HEK293 (cell line): ENCODE measurements around the gene COL11A2.

ENCODE experiments used
- CTCF ChIA-PET: fragments of 350-600 bp; formaldehyde crosslinking; extraction: SDS; loops from one replicate; lab custom pipeline; 2021; ENCODE audit warnings: antibody characterized with exemption; lab: Yijun Ruan, JAX
- POLR2A ChIA-PET: fragments of 300-600 bp; formaldehyde crosslinking; extraction: SDS; loops from one replicate; lab custom pipeline; 2020; ENCODE audit warnings: antibody characterized with exemption, inconsistent platforms; lab: Yijun Ruan, JAX
- H3K27ac ChIP-seq: fragments of 200-500 bp; sonication (Bioruptor generic); 2 replicates; pipeline ENCODE4 v1.5.1; 2014; ENCODE audit warnings: low read depth, low read length, control low read depth, inconsistent platforms; ENCODE audit errors: extremely low read depth
- H3K36me3 ChIP-seq, 2 experiments: fragments of 200-500 bp in 1 of 2; sonication (Bioruptor generic) in 1 of 2; 1 replicate in 1 of 2; 2 replicates in 1 of 2; pipeline ENCODE4 v1.5.1; 2014 to 2017; ENCODE audit warnings: inconsistent platforms in 2 of 2, low read length in 2 of 2; ENCODE audit not compliant: control insufficient read depth in 2 of 2, insufficient read depth in 1 of 2
- H3K4me1 ChIP-seq: fragments of 200-500 bp; sonication (Bioruptor generic); 2 replicates; pipeline ENCODE4 v1.5.1; 2014; ENCODE audit warnings: mild to moderate bottlenecking, low read length, inconsistent platforms; ENCODE audit not compliant: control insufficient read depth, insufficient read depth
- H3K4me3 ChIP-seq: 2 replicates; pipeline ENCODE4 v1.5.1; 2011; ENCODE audit warnings: low read depth, mild to moderate bottlenecking, control low read depth, low read length, moderate library complexity
- H3K9me3 ChIP-seq: fragments of 200-500 bp; sonication (Bioruptor generic); 2 replicates; pipeline ENCODE4 v1.5.1; 2014; ENCODE audit warnings: low read depth, low read length, inconsistent platforms; ENCODE audit not compliant: control insufficient read depth, insufficient read depth
- BCL11A ChIP-seq: fragments of 450-650 bp; formaldehyde crosslinking; IDR thresholded peaks from 2 replicates; pipeline ENCODE4 v1.5.1; 2016; ENCODE audit warnings: low read depth, missing biosample characterization, missing genetic modification characterization
- GLIS1 ChIP-seq: fragments of 450-650 bp; formaldehyde crosslinking; IDR thresholded peaks from 2 replicates; pipeline ENCODE4 v1.5.1; 2016; ENCODE audit warnings: missing biosample characterization, missing genetic modification characterization
- HOXA7 ChIP-seq: sonication (generic); formaldehyde crosslinking; IDR thresholded peaks from 2 replicates; pipeline ENCODE4 v1.8.1; 2022; ENCODE audit warnings: missing genetic modification reagents, borderline replicate concordance
- IKZF3 ChIP-seq: fragments of 450-650 bp; IDR thresholded peaks from 2 replicates; pipeline ENCODE4 v1.5.0; 2018; ENCODE audit warnings: missing biosample characterization, mild to moderate bottlenecking, missing genetic modification characterization, moderate library complexity
- KLF17 ChIP-seq: fragments of 450-650 bp; formaldehyde crosslinking; IDR thresholded peaks from 2 replicates; pipeline ENCODE4 v1.5.1; 2016; ENCODE audit warnings: missing biosample characterization, missing genetic modification characterization
- OSR2 ChIP-seq: fragments of 450-650 bp; formaldehyde crosslinking; IDR thresholded peaks from 2 replicates; pipeline ENCODE4 v1.5.1; 2016; ENCODE audit warnings: missing biosample characterization, missing genetic modification characterization
- PATZ1 ChIP-seq: fragments of 450-650 bp; formaldehyde crosslinking; IDR thresholded peaks from 2 replicates; pipeline ENCODE4 v1.5.1; 2016; ENCODE audit warnings: missing biosample characterization, missing genetic modification characterization
- ZBTB21 ChIP-seq: fragments of 450-650 bp; formaldehyde crosslinking; IDR thresholded peaks from 2 replicates; pipeline ENCODE4 v1.5.1; 2017; ENCODE audit warnings: missing biosample characterization, missing genetic modification characterization
- ZBTB8A ChIP-seq: fragments of 450-650 bp; formaldehyde crosslinking; IDR thresholded peaks from 2 replicates; pipeline ENCODE4 v1.5.1; 2016; ENCODE audit warnings: missing biosample characterization, missing genetic modification characterization
- ZFHX2 ChIP-seq: fragments of 450-650 bp; formaldehyde crosslinking; conservative IDR thresholded peaks from 2 replicates; pipeline ENCODE4 v1.5.1; 2016; ENCODE audit warnings: missing biosample characterization, missing genetic modification characterization
- ZFP69B ChIP-seq: fragments of 450-650 bp; formaldehyde crosslinking; IDR thresholded peaks from 2 replicates; pipeline ENCODE4 v1.5.1; 2016; ENCODE audit warnings: missing biosample characterization, missing genetic modification characterization
- ZNF112 ChIP-seq: fragments of 450-650 bp; formaldehyde crosslinking; IDR thresholded peaks from 2 replicates; pipeline ENCODE4 v1.5.0; 2017; ENCODE audit warnings: missing biosample characterization, missing genetic modification characterization
- ZNF121 ChIP-seq: fragments of 450-650 bp; formaldehyde crosslinking; IDR thresholded peaks from 2 replicates; pipeline ENCODE4 v1.5.1; 2016; ENCODE audit warnings: missing biosample characterization, missing genetic modification characterization
- ZNF19 ChIP-seq: fragments of 450-650 bp; formaldehyde crosslinking; IDR thresholded peaks from 2 replicates; pipeline ENCODE4; 2016; ENCODE audit warnings: missing biosample characterization, missing genetic modification characterization, low read depth
- ZNF302 ChIP-seq: fragments of 450-650 bp; formaldehyde crosslinking; IDR thresholded peaks from 2 replicates; pipeline ENCODE4 v1.5.1; 2016; ENCODE audit warnings: missing biosample characterization, missing genetic modification characterization, low read depth
- ZNF324 ChIP-seq: fragments of 450-650 bp; formaldehyde crosslinking; IDR thresholded peaks from 2 replicates; pipeline ENCODE4 v1.5.1; 2016; ENCODE audit warnings: missing biosample characterization, missing genetic modification characterization
- ZNF341 ChIP-seq: fragments of 450-650 bp; formaldehyde crosslinking; IDR thresholded peaks from 2 replicates; pipeline ENCODE4; 2016; ENCODE audit warnings: low read depth, missing biosample characterization, missing genetic modification characterization
- ZNF510 ChIP-seq: fragments of 450-650 bp; formaldehyde crosslinking; IDR thresholded peaks from 2 replicates; pipeline ENCODE4 v1.5.1; 2018; ENCODE audit warnings: mild to moderate bottlenecking, missing genetic modification characterization, missing biosample characterization; ENCODE audit not compliant: insufficient replicate concordance
- ZNF544 ChIP-seq: fragments of 450-650 bp; formaldehyde crosslinking; IDR thresholded peaks from 2 replicates; pipeline ENCODE4 v1.5.0; 2017; ENCODE audit warnings: missing biosample characterization, missing genetic modification characterization
- ZNF560 ChIP-seq: fragments of 450-650 bp; formaldehyde crosslinking; IDR thresholded peaks from 2 replicates; pipeline ENCODE4 v1.5.1; 2017; ENCODE audit warnings: missing biosample characterization, missing genetic modification characterization, borderline replicate concordance
- ZNF561 ChIP-seq: fragments of 450-650 bp; IDR thresholded peaks from 2 replicates; pipeline ENCODE4 v1.5.1; 2018; ENCODE audit warnings: missing biosample characterization, missing genetic modification characterization, borderline replicate concordance
- ZNF610 ChIP-seq: fragments of 450-650 bp; formaldehyde crosslinking; IDR thresholded peaks from 2 replicates; pipeline ENCODE4 v1.5.1; 2016; ENCODE audit warnings: missing biosample characterization, missing genetic modification characterization, borderline replicate concordance
- ZNF621 ChIP-seq: fragments of 450-650 bp; formaldehyde crosslinking; IDR thresholded peaks from 2 replicates; pipeline ENCODE4 v1.5.1; 2017; ENCODE audit warnings: missing biosample characterization, missing genetic modification characterization
- ZNF660 ChIP-seq: fragments of 450-650 bp; IDR thresholded peaks from 2 replicates; pipeline ENCODE4 v1.5.1; 2018; ENCODE audit warnings: missing biosample characterization, mild to moderate bottlenecking, missing genetic modification characterization
- ZNF677 ChIP-seq: fragments of 450-650 bp; IDR thresholded peaks from 2 replicates; pipeline ENCODE4 v1.5.0; 2018; ENCODE audit warnings: missing biosample characterization, mild to moderate bottlenecking, missing genetic modification characterization, moderate library complexity
- ZNF704 ChIP-seq: fragments of 450-650 bp; formaldehyde crosslinking; IDR thresholded peaks from 2 replicates; pipeline ENCODE4 v1.5.1; 2016; ENCODE audit warnings: missing biosample characterization, missing genetic modification characterization
- ZNF768 ChIP-seq: fragments of 450-650 bp; formaldehyde crosslinking; IDR thresholded peaks from 2 replicates; pipeline ENCODE4 v1.5.1; 2018; ENCODE audit warnings: missing biosample characterization, mild to moderate bottlenecking, missing genetic modification characterization
- TF ChIP-seq, protein P1 (sequence below): fragments of 450-650 bp; formaldehyde crosslinking; IDR thresholded peaks from 2 replicates; pipeline ENCODE4 v1.5.1; 2016; ENCODE audit warnings: missing biosample characterization, missing genetic modification characterization

The COL11A2 gene

DNA sequence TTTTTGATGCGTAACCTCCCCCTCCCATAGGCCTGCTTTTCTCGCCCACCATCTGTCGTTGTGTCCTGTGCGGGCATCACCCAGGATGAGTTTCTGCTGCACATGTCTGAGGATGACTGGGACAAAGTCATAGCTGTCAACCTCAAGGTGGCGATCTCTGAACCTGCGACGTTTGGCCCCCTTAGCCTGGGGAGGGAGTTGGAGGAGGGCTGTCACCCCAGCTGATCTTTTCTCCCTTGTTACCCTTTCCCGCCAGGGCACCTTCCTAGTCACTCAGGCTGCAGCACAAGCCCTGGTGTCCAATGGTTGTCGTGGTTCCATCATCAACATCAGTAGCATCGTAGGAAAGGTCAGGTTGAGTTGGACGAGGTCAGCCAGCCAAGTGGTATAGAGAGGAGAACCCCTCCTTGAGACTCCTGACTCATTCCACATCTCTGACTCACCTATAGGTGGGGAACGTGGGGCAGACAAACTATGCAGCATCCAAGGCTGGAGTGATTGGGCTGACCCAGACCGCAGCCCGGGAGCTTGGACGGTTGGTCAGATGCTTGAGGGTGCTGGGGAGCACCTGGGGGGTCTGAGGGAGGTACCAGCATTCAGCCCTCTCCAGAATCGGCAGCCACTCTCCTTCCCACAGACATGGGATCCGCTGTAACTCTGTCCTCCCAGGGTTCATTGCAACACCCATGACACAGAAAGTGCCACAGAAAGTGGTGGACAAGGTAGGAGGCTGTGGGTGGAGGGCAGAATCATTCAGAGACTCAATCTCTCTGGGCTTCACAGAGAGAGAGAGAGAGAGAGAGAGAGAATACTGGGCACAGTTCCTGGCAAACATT is 13.1 kb upstream of the COL11A2 start (continued):
- TF ChIP-seq, protein P1, sequence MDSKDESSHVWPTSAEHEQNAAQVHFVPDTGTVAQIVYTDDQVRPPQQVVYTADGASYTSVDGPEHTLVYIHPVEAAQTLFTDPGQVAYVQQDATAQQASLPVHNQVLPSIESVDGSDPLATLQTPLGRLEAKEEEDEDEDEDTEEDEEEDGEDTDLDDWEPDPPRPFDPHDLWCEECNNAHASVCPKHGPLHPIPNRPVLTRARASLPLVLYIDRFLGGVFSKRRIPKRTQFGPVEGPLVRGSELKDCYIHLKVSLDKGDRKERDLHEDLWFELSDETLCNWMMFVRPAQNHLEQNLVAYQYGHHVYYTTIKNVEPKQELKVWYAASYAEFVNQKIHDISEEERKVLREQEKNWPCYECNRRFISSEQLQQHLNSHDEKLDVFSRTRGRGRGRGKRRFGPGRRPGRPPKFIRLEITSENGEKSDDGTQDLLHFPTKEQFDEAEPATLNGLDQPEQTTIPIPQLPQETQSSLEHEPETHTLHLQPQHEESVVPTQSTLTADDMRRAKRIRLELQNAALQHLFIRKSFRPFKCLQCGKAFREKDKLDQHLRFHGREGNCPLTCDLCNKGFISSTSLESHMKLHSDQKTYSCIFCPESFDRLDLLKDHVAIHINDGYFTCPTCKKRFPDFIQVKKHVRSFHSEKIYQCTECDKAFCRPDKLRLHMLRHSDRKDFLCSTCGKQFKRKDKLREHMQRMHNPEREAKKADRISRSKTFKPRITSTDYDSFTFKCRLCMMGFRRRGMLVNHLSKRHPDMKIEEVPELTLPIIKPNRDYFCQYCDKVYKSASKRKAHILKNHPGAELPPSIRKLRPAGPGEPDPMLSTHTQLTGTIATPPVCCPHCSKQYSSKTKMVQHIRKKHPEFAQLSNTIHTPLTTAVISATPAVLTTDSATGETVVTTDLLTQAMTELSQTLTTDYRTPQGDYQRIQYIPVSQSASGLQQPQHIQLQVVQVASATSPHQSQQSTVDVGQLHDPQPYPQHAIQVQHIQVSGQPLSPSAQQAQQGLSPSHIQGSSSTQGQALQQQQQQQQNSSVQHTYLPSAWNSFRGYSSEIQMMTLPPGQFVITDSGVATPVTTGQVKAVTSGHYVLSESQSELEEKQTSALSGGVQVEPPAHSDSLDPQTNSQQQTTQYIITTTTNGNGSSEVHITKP (tag by site-specific recombination) = peak; percentile 62
- TF ChIP-seq KLF17 (tag by site-specific recombination) = peak; percentile 42; the same call in 1 of the 2 replicates
- peak; percentile 42 for TF ChIP-seq ZNF341 (tag by site-specific recombination)
- peak; percentile 82 for TF ChIP-seq GLIS1 (tag by site-specific recombination)
- TF ChIP-seq ZNF677 (tag by site-specific recombination) = no peak
- TF ChIP-seq BCL11A (tag by site-specific recombination) = 0 out of 2 replicates have a peak, but pooled peaks have one; percentile 12
- TF ChIP-seq IKZF3 (tag by site-specific recombination) = no peak
- TF ChIP-seq ZFHX2 = peak; percentile 77
- TF ChIP-seq ZNF510 = no peak

GRCh38 chr6:33204415-33205190 is 12.3 kb upstream of the COL11A2 start, which contains the start of gene HSD17B8:
Gene HSD17B8, plus strand, starts transcription at chr6:33204655. Its CDS starts 14 bp downstream, at chr6:33204669.
- no peaks in the 10 kb centered on the region for H3K9me3 ChIP-seq
- POLR2A ChIA-PET = interaction anchor here (0.6 to 2.0 kb wide), 11 partner anchors 44 to 1029 kb away, joined by 3 to 30 read pairs (median 4); partner anchors contain the start of genes AGPAT1, B3GALT4, RGL2 and RPS18
- peak within 1 kb of the TSS; percentile 72 for H3K4me3 ChIP-seq
- peaks cover 0 to 33% of the 10 kb centered on the region in 2 experiments; a peak in 2 of 3 replicates for H3K36me3 ChIP-seq
- H3K4me1 ChIP-seq = peaks cover 22% of the 10 kb centered on the region
- CTCF ChIA-PET = interaction anchor here (0.7 to 2.1 kb wide), 5 partner anchors 18 to 75 kb away, joined by 3 to 19 read pairs (median 3); no protein-coding TSS in a partner anchor
- peak within 1 kb of the TSS; percentile 53 for H3K27ac ChIP-seq
- peak; percentile 69 for TF ChIP-seq PATZ1 (tag by site-specific recombination)
- no peak for TF ChIP-seq ZFP69B
- TF ChIP-seq ZBTB8A = peak; percentile 29; the same call in 1 of the 2 replicates
- TF ChIP-seq ZNF561 (tag by site-specific recombination) = no peak
- no peak for TF ChIP-seq HOXA7 (CRISPR knock-in tag)
- no peak for TF ChIP-seq ZNF302 (tag by site-specific recombination)
- TF ChIP-seq ZNF610 (tag by site-specific recombination) = no peak
- TF ChIP-seq ZNF544 (tag by site-specific recombination) = no peak
- 0 out of 2 replicates have a peak, but pooled peaks have one; percentile 9 for TF ChIP-seq ZNF660 (tag by site-specific recombination)
- TF ChIP-seq ZNF324 (tag by site-specific recombination) = no peak
- TF ChIP-seq ZNF704 (tag by site-specific recombination) = no peak
- no peak for TF ChIP-seq ZNF768 (tag by site-specific recombination)
- TF ChIP-seq ZBTB21 = no peak
- no peak for TF ChIP-seq OSR2 (tag by site-specific recombination)
- no peak for TF ChIP-seq ZNF112 (tag by site-specific recombination)
- no peak for TF ChIP-seq ZNF621
- TF ChIP-seq ZNF121 = no peak
- no peak for TF ChIP-seq ZNF19 (tag by site-specific recombination)
- no peak for TF ChIP-seq ZNF560 (tag by site-specific recombination)
